ENCODE results near the gene TPSAB1.

- TF ChIP-seq, protein P1, sequence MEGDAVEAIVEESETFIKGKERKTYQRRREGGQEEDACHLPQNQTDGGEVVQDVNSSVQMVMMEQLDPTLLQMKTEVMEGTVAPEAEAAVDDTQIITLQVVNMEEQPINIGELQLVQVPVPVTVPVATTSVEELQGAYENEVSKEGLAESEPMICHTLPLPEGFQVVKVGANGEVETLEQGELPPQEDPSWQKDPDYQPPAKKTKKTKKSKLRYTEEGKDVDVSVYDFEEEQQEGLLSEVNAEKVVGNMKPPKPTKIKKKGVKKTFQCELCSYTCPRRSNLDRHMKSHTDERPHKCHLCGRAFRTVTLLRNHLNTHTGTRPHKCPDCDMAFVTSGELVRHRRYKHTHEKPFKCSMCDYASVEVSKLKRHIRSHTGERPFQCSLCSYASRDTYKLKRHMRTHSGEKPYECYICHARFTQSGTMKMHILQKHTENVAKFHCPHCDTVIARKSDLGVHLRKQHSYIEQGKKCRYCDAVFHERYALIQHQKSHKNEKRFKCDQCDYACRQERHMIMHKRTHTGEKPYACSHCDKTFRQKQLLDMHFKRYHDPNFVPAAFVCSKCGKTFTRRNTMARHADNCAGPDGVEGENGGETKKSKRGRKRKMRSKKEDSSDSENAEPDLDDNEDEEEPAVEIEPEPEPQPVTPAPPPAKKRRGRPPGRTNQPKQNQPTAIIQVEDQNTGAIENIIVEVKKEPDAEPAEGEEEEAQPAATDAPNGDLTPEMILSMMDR (IDR thresholded peaks at IDR 0.05; ENCODE audit: insufficient read depth, low read depth, low read length) = no peak
- no peak for TF ChIP-seq EZH2 (IDR thresholded peaks at IDR 0.05; ENCODE audit: insufficient read depth, low read length)
Observed at GRCh38 chr16:1245452-1246020, 5.0 kb downstream of the TPSAB1 start.
